Glutamatergic neuron (in vitro differentiated cells): ENCODE results near the gene COL21A1. TPM values are rescaled to one million over a fixed set of nuclear protein-coding genes. Genes with fewer than 3 reads are reported as not detected.

Experiments
- DNase-seq: peaks from one replicate; pipeline ENCODE4 v3.0.0; 2022
- H3K27ac Mint-ChIP-seq: one replicate; pipeline ENCODE4 v1.8.0; 2020; ENCODE audit warnings: mild to moderate bottlenecking, mixed read lengths, inconsistent platforms; ENCODE audit not compliant: unreplicated experiment
- H3K27me3 Mint-ChIP-seq: one replicate; pipeline ENCODE4 v1.8.0; 2020; ENCODE audit warnings: mild to moderate bottlenecking, moderate library complexity, mixed read lengths, inconsistent platforms; ENCODE audit not compliant: unreplicated experiment
- H3K36me3 Mint-ChIP-seq: one replicate; pipeline ENCODE4 v1.8.0; 2020; ENCODE audit warnings: mild to moderate bottlenecking, mixed read lengths, inconsistent platforms; ENCODE audit not compliant: unreplicated experiment
- H3K4me1 Mint-ChIP-seq: one replicate; pipeline ENCODE4 v1.8.0; 2020; ENCODE audit warnings: mild to moderate bottlenecking, low read depth, mixed read lengths, inconsistent platforms; ENCODE audit not compliant: unreplicated experiment
- H3K4me3 Mint-ChIP-seq: one replicate; pipeline ENCODE4 v1.8.0; 2020; ENCODE audit warnings: mild to moderate bottlenecking, mixed read lengths, inconsistent platforms; ENCODE audit not compliant: unreplicated experiment
- H3K9me3 Mint-ChIP-seq: one replicate; pipeline ENCODE4 v1.8.0; 2020; ENCODE audit warnings: mild to moderate bottlenecking, moderate library complexity, mixed read lengths, inconsistent platforms; ENCODE audit not compliant: unreplicated experiment
- total RNA-seq: library from RNA; stranded (reverse); fragmentation: NEBNext Ultra II Directional; extraction: Animal tissue kit (Norgen Biotek cat#: 25700); gene quantifications from one replicate; pipeline ENCODE4 v1.2.1, GENCODE V29; 2021; ENCODE audit not compliant: unreplicated experiment
- TF ChIP-seq, protein P1 (sequence below): fragments of 200-600 bp; sonication (generic); IDR thresholded peaks from one replicate; pipeline ENCODE4 v1.5.0; 2021; ENCODE audit not compliant: partially characterized antibody, unreplicated experiment

COL21A1 gene
- total RNA-seq, 1 donor from 2014 or later = 0.69 TPM

- no peaks in the 10 kb centered on the region for H3K36me3 Mint-ChIP-seq
- no peak for DNase-seq
- no peaks in the 10 kb centered on the region for H3K27me3 Mint-ChIP-seq
- no peak overlapping the region for H3K27ac Mint-ChIP-seq
- no peak overlapping the region for H3K4me3 Mint-ChIP-seq
- TF ChIP-seq, protein P1, sequence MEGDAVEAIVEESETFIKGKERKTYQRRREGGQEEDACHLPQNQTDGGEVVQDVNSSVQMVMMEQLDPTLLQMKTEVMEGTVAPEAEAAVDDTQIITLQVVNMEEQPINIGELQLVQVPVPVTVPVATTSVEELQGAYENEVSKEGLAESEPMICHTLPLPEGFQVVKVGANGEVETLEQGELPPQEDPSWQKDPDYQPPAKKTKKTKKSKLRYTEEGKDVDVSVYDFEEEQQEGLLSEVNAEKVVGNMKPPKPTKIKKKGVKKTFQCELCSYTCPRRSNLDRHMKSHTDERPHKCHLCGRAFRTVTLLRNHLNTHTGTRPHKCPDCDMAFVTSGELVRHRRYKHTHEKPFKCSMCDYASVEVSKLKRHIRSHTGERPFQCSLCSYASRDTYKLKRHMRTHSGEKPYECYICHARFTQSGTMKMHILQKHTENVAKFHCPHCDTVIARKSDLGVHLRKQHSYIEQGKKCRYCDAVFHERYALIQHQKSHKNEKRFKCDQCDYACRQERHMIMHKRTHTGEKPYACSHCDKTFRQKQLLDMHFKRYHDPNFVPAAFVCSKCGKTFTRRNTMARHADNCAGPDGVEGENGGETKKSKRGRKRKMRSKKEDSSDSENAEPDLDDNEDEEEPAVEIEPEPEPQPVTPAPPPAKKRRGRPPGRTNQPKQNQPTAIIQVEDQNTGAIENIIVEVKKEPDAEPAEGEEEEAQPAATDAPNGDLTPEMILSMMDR = no peak
- no peaks in the 10 kb centered on the region for H3K4me1 Mint-ChIP-seq
- H3K9me3 Mint-ChIP-seq = no peaks in the 10 kb centered on the region
These were observed 167.4 kb downstream of the COL21A1 start for GRCh38 chr6:56079751-56080540.

- Mint-ChIP-seq H3K36me3 (no peaks in the 10 kb centered on the region), H3K27me3 (no peaks in the 10 kb centered on the region), H3K4me1 (no peaks in the 10 kb centered on the region), H3K4me3 (no peak overlapping the region), H3K27ac (no peak overlapping the region), H3K9me3 (no peaks in the 10 kb centered on the region)
- no peak for DNase-seq
- TF ChIP-seq, protein P1 = no peak
These were observed 171.3 kb downstream of the COL21A1 start for GRCh38 chr6:56076033-56076432.

GRCh38 chr6:56073761-56074160, 173.6 kb downstream of the COL21A1 start:
- no peaks in the 10 kb centered on the region for H3K9me3 Mint-ChIP-seq
- H3K27ac Mint-ChIP-seq = no peak overlapping the region
- H3K4me3 Mint-ChIP-seq = no peak overlapping the region
- H3K36me3 Mint-ChIP-seq = no peaks in the 10 kb centered on the region
- no peak for DNase-seq
- TF ChIP-seq, protein P1 = no peak
- H3K27me3 Mint-ChIP-seq = no peaks in the 10 kb centered on the region
- H3K4me1 Mint-ChIP-seq = no peaks in the 10 kb centered on the region

DNA sequence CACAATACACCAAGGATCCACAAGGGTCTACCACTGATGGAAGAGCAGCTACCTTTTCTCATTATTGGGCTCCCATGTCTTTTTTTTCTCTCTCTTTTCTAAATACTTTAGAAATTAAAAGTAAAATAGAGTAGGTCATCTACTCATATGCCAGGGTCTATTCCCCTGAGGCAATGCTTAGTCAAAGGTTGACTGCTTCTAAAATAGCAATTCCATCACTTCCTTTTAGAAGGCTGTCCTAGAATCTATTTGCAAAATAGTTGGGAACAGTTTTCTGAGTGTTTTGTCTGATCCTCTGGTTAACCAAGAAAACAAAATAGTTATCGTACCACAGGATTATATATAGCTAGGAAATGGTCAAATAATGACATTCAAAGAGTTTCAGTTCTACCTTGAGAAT, 174.1 kb downstream of the COL21A1 start:
- Mint-ChIP-seq H3K9me3 (no peaks in the 10 kb centered on the region), H3K4me1 (no peaks in the 10 kb centered on the region), H3K27me3 (no peaks in the 10 kb centered on the region), H3K27ac (no peak overlapping the region), H3K36me3 (no peaks in the 10 kb centered on the region), H3K4me3 (no peak overlapping the region)
- no peak for DNase-seq
- TF ChIP-seq, protein P1 = no peak

DNA sequence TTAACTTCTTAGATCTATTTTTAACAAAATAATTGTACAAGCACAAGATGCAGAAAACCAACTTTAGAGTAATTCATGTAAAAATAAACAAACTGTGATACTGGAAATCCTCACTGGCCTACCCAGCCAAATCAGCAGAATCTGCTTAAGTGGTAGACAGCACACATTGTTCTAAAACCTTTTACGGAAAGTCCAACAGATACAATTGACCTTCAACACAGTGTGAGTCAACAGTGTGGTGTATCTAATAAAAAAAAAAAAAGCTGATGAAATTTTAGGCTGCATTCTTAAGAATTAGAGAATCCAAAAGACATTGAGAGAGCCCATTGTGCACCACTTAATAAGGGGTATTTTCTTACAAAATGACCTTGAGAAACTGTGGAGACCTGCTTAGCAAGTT, 174.5 kb downstream of the COL21A1 start:
- TF ChIP-seq, protein P1 = no peak
- no peak overlapping the region for H3K27ac Mint-ChIP-seq
- DNase-seq = no peak
- no peaks in the 10 kb centered on the region for H3K4me1 Mint-ChIP-seq
- no peak overlapping the region for H3K4me3 Mint-ChIP-seq
- no peaks in the 10 kb centered on the region for H3K36me3 Mint-ChIP-seq
- no peaks in the 10 kb centered on the region for H3K27me3 Mint-ChIP-seq
- H3K9me3 Mint-ChIP-seq = no peaks in the 10 kb centered on the region
